HEK293 (cell line): ENCODE results near the gene ABHD4.

ENCODE experiments used
- ZEB2 ChIP-seq: fragments of 450-650 bp; formaldehyde crosslinking; IDR thresholded peaks from 2 replicates; pipeline ENCODE4 v1.5.1; 2016; ENCODE audit warnings: missing biosample characterization, missing genetic modification characterization
- ZNF24 ChIP-seq: fragments of 450-650 bp; formaldehyde crosslinking; IDR thresholded peaks from 2 replicates; pipeline ENCODE4 v1.5.1; 2016; ENCODE audit warnings: missing biosample characterization, missing genetic modification characterization
- ZNF274 ChIP-seq, 2 experiments: fragments of 200-500 bp in 1 of 2; fragments of 450-650 bp in 1 of 2; sonication (Bioruptor generic) in 1 of 2; formaldehyde crosslinking in 1 of 2; IDR thresholded peaks; 2 replicates each; pipeline versions ENCODE4 v1.5.1 to v1.6.1; 2014 to 2016; ENCODE audit warnings: borderline replicate concordance in 1 of 2, inconsistent platforms in 1 of 2, low read length in 1 of 2, missing biosample characterization in 1 of 2, missing genetic modification characterization in 1 of 2
- ZNF660 ChIP-seq: fragments of 450-650 bp; IDR thresholded peaks from 2 replicates; pipeline ENCODE4 v1.5.1; 2018; ENCODE audit warnings: missing biosample characterization, mild to moderate bottlenecking, missing genetic modification characterization
- TF ChIP-seq, protein P1 (sequence below): fragments of 450-650 bp; formaldehyde crosslinking; IDR thresholded peaks from 2 replicates; pipeline ENCODE4 v1.5.1; 2017; ENCODE audit warnings: missing biosample characterization, missing genetic modification characterization
- TF ChIP-seq, protein P2 (sequence below): fragments of 450-650 bp; formaldehyde crosslinking; IDR thresholded peaks from 2 replicates; pipeline ENCODE4 v1.5.0; 2017; ENCODE audit warnings: missing biosample characterization, missing genetic modification characterization, borderline replicate concordance
- TF ChIP-seq, protein P3 (sequence below): fragments of 450-650 bp; formaldehyde crosslinking; IDR thresholded peaks from 2 replicates; pipeline ENCODE4 v1.5.1; 2016; ENCODE audit warnings: missing biosample characterization, missing genetic modification characterization

DNA sequence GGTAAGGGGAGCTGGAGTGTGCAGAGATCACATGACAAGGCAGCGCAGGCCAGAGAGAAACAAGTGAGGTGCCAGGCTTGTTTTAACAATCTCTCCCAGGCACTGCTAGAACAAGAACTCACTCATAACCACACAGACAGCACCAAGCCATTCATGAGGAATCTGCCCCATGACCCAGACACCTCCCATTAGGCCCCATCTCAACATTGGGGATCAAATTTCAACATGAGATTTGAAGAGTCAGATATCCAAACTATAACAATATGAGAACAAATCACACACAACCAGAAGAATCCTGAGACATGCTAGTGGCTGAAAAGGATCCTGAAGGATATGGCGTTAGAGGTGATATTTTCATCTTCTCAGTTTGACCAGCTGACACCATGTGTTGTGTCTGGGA, 24.2 kb downstream of the ABHD4 start:
- TF ChIP-seq ZNF24 (tag by site-specific recombination) (no peak), ZEB2 (no peak), ZNF660 (tag by site-specific recombination) (no peak), ZNF274 (IDR thresholded peaks at IDR 0.05; ENCODE audit: low read length) (no peak), ZNF274 (tag by site-specific recombination; IDR thresholded peaks at IDR 0.05; ENCODE audit: borderline replicate concordance) (no peak)
- TF ChIP-seq, protein P1, sequence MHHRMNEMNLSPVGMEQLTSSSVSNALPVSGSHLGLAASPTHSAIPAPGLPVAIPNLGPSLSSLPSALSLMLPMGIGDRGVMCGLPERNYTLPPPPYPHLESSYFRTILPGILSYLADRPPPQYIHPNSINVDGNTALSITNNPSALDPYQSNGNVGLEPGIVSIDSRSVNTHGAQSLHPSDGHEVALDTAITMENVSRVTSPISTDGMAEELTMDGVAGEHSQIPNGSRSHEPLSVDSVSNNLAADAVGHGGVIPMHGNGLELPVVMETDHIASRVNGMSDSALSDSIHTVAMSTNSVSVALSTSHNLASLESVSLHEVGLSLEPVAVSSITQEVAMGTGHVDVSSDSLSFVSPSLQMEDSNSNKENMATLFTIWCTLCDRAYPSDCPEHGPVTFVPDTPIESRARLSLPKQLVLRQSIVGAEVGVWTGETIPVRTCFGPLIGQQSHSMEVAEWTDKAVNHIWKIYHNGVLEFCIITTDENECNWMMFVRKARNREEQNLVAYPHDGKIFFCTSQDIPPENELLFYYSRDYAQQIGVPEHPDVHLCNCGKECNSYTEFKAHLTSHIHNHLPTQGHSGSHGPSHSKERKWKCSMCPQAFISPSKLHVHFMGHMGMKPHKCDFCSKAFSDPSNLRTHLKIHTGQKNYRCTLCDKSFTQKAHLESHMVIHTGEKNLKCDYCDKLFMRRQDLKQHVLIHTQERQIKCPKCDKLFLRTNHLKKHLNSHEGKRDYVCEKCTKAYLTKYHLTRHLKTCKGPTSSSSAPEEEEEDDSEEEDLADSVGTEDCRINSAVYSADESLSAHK (tag by site-specific recombination): no peak
- TF ChIP-seq, protein P2, sequence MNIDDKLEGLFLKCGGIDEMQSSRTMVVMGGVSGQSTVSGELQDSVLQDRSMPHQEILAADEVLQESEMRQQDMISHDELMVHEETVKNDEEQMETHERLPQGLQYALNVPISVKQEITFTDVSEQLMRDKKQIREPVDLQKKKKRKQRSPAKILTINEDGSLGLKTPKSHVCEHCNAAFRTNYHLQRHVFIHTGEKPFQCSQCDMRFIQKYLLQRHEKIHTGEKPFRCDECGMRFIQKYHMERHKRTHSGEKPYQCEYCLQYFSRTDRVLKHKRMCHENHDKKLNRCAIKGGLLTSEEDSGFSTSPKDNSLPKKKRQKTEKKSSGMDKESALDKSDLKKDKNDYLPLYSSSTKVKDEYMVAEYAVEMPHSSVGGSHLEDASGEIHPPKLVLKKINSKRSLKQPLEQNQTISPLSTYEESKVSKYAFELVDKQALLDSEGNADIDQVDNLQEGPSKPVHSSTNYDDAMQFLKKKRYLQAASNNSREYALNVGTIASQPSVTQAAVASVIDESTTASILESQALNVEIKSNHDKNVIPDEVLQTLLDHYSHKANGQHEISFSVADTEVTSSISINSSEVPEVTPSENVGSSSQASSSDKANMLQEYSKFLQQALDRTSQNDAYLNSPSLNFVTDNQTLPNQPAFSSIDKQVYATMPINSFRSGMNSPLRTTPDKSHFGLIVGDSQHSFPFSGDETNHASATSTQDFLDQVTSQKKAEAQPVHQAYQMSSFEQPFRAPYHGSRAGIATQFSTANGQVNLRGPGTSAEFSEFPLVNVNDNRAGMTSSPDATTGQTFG (tag by site-specific recombination): no peak
- TF ChIP-seq, protein P3, sequence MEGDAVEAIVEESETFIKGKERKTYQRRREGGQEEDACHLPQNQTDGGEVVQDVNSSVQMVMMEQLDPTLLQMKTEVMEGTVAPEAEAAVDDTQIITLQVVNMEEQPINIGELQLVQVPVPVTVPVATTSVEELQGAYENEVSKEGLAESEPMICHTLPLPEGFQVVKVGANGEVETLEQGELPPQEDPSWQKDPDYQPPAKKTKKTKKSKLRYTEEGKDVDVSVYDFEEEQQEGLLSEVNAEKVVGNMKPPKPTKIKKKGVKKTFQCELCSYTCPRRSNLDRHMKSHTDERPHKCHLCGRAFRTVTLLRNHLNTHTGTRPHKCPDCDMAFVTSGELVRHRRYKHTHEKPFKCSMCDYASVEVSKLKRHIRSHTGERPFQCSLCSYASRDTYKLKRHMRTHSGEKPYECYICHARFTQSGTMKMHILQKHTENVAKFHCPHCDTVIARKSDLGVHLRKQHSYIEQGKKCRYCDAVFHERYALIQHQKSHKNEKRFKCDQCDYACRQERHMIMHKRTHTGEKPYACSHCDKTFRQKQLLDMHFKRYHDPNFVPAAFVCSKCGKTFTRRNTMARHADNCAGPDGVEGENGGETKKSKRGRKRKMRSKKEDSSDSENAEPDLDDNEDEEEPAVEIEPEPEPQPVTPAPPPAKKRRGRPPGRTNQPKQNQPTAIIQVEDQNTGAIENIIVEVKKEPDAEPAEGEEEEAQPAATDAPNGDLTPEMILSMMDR (tag by site-specific recombination): no peak
